GM18867 (cell line): ENCODE data around the gene SORBS1.

Experiments used
- ATAC-seq: cut with Tn5 transposase; IDR thresholded peaks from one replicate; pipeline ENCODE4 v1.9.1; 2021; ENCODE audit warnings: mild to moderate bottlenecking, moderate library complexity; ENCODE audit not compliant: unreplicated experiment

SORBS1 gene

DNA sequence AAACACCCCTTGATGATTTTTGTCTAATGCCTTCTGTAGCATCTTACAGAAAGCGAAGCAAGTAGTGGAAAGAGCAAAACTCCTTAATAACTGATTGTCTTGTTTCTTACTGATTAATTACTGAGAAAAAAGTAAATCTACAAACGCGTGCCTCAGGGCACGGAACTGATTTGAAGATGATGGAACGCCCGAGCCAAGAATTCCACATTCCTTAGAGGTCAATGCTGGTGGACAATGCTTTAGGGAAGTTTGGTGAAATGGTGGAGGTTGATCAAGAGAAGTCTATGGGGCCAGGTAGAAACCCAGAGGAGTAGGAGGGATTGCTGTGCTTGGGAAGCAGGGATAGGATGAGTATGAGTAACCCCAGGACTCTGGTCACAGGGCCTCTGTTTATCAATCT is 5.0 kb upstream of the SORBS1 start:
- no peak for ATAC-seq

DNA sequence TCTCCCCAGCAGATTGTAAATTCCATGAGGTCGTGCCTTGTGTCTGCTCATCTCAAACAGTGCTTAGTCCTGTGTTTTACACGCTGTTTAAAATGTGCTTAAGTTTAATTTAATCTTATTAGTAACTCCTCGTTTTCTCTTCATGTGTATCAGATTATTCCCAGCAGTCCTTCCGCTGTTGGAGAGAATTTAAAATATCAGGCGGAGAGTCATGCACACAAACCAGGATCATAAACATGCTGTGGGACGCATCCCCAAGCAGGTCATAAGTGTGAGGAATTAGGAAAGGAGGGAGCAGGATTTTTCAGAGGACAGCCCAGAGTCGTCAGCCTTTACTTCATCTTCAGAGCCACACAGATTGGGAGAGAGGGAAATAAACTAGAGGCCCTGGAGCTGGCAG is 4.2 kb upstream of the SORBS1 start:
- ATAC-seq: no peak

DNA sequence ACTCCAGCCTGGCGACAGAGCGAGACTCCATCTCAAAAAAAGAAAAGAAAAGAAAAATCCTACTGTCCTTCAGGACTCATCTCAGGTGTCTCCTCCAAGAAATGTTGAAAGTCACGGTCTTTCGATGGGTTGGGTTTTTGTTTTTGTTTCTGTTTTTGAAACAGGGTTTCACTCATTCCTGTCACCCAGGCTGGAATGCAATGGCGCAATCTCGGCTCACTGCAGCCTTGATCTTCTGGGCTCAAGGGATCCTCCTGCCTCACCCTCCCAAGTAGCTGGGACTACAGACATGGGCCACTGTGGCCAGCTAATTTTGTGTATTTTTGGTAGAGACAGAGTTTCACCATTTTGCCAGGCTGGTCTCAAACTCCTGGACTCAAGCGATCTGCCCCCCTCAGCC is 3.1 kb upstream of the SORBS1 start:
- ATAC-seq: no peak

DNA sequence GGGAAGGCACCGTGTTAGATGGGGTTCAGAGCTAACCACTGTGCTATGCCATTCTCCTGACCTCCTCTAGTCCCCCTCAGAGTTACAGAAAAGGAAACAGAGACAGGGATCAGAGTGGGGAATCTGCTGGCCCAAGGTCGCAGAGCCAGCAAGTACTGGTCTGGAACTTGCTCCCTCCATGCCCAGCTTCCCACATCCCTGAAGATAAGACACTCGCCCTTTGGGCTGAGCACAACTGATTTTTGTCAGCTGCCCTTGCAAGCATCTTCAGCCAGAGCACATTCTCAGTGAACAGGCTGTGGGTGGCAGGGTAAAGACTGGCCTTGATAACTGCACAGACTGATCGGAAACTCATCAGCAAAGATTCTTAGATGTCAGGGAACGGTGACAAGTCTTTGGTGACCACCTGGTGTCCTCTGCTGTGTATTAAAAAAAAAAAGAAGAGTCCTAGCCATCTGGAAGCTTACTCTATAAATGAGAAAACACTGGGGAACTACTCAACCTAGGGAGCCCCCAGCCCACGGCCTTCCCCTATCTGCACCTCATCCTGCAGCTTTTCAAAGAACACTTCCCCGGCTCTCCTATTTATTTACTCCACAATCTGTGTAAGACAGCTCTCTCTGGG is 1.3 kb upstream of the SORBS1 start:
- ATAC-seq: no peak

DNA sequence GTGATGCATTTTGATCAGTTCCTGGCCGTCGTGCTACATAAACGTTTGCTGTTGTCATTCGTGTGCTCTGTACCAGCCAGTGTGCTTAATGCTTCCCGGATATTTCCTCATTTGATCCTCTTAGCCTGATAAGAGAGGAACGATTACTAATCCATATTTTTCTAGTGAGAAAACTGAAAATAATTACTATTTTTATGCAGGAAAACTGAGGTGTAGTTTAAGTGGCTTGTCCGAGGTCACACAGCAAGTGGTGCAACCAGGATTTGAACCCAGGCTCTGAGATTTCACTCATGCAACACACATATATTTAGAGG is 650 bp upstream of the SORBS1 start:
- no peak for ATAC-seq

DNA sequence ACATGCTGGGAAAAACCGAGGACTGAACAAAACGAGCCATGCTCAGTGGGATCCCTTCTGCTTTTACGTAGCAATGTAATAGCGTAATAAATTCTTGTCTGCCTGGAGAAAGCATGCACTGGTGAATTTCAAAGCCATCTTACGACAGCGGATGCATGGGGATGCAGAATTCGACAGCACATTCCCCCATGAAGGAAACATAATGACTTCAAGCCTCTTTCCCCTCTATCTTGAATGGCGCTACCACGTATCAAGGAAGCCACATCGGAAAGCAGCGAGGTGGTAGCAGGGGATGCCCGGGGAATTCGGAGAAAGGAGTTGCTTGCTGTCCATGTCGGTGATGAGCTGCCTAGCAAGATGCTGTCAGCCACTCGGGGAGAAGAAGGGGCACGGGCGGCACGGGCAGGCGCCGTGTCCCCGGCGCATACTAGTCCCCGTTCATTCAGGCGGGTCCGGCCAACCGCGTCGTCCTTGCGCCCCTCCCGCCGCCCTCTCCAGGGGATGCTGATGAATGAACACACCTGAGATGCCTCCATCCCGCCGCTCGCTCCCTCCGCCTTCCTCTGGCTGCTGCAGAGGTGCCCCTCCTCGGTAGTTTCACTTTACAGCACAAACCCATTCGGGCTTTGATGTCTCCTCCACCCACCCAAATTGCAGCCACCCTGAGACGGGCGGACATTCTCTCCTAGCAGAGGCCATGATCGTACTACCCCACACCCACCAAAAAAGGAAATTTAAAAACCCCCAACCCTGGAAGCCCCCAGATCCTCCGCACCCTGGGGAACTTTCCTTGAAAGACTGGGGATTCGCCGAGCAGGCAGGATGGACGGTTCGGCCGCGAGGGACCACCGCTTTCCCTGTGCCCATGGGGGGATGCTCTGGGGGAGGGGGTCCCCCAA is 644 bp downstream of the SORBS1 start:
- ATAC-seq: no peak

DNA sequence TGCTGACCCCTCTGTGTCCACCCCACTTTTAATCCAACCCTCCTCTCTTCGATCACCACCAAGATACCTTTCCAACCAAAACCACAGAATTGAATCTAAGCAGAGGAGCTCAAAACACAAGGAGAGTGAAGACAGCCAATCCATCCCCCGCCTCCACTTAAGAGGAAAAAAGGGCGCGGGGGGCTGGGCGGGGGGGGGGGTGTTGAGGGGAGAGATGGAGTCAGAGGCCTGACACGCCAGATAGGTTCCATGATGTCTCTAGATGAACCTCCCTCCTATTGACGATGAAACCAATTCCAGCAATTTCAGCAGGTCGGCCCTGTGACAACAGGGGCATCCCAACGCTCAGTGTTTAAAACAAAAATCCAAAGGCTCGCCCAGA is 1.3 kb downstream of the SORBS1 start:
- ATAC-seq: no peak

DNA sequence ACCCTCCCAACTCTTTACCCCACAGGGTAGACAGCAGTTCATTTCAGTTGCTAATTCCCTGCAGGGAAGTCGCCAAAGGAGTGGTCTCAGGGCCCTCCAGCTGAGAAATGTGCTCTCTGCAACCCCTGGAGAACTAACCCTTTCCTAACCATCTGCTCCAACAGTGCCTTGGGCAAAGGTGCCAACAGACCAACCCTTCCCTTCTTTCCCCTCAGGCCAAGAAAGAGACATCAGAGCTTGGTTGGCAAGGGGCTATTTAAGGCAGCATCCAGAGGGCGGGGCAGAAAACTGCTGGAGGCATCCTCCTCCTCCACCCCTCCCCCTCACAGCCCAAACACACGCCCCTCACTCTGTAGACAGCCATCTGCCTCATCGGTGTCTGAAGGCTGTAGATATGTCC is 1.7 kb downstream of the SORBS1 start:
- no peak for ATAC-seq

DNA sequence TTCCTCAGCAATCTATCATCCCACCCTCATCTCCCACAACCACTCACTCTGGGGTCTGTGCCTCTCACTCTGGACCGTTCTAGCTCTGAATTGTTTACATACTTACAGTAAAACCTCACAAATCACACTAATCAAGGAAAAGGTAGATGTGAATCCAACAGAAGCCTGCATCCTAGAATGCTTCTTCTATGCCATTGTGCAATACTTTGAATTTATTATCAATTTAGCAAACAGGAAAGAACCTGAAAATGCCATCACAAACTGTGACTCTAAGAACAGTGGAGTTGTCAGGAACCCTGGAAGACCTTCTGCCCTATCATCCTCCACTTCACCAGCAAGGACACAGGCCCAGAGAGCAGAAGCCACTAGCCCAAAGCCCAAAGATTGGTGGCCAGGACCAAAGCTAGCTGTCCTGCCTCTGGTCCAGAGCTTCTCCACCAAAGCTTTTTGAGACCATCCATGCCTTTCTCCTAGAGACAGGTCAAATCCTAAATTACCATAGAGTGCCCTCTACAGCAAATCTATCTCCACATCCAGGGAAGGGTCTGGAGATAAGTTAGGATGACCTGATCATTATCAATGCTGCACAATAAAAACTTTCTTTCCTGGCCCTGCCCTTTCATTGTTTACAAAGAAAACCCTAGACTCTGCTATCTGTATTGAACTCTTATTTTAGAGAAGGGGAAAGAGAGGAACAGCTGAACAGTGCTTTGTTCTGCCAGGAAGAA is 2.4 kb downstream of the SORBS1 start:
- ATAC-seq: no peak

DNA sequence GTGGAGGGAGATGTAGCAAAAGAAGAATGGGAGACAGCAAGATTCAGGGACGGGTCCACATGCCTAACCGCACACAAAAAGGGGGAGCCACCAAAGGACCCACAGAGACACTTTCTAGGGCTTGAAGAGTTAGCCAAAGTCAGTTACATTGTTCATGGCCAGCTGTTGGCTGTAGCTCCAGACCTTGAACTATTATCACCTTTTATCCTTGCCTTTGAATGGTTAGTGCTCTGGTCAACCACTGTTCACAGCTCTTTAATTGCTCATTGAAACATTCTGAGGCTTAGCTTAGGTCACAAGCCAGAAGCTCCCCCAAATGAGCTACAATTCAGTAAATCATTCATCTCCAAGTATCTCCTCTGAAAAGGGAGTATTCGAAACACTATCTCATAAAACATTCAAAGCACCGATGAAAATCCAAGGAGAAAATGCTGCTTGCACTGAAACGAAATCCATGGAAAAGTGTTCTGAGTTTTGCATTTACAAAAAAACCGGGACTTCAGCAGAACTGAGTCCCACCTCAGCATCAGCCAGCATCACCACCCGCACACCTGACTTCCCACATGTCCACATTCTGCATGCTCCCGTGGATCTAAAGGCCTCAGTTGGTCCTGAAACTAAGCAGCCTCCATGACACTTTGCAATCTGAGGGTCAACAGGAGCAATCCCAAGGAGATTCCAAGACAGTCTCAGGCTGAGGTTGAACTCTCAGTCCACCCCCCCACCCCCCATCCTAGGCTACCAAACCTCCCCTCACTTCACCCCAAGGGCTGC is 4.0 kb downstream of the SORBS1 start:
- ATAC-seq: no peak

DNA sequence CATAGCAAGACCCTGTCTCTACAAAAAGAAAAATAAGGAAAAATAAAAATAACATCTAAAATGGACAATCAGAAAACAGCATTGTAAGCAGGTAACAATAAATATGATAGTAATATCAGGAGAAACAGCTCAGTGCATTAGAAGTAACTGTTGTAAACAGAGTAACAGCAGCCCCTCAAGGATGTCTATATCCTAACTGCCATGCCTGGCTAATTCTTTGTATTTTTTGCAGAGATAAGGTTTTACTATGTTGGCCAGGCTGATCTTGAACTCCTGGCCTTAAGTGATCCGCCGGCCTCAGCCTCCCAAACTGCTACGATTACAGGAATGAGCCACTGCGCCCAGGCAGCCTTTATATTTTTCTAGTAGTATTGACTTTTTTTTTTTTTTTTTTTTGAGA is 7.5 kb downstream of the SORBS1 start:
- no peak for ATAC-seq

DNA sequence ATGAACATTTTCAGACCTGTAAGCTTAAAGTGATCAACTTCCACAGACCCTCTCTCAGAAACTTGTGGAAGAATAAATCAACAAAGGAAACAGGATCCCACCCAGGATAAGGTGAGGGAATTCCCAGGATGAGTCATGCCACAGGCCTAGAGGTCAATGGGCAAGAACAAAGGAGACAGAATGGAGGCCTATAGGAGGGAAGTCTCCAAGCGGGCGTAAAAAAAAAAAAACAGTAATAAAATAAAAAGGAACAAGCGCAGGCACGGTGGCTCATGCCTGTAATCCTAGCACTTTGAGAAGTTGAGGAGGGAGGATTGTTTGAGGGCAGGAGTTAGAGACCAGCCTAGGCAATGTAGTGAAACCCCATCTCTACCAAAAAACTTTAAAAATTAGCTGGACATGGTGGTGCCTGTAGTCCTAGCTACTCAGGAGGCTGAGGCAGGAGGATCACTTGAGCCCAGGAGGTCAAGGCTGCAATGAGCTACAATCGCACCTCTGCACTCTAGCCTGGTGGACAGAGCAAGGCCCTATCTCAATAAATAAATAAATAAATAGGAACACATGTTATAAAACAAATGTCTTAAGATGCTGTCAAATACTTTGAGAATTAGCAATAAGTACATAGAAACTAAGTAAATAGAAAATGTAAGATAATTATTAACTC is 8.4 kb downstream of the SORBS1 start:
- ATAC-seq: no peak

DNA sequence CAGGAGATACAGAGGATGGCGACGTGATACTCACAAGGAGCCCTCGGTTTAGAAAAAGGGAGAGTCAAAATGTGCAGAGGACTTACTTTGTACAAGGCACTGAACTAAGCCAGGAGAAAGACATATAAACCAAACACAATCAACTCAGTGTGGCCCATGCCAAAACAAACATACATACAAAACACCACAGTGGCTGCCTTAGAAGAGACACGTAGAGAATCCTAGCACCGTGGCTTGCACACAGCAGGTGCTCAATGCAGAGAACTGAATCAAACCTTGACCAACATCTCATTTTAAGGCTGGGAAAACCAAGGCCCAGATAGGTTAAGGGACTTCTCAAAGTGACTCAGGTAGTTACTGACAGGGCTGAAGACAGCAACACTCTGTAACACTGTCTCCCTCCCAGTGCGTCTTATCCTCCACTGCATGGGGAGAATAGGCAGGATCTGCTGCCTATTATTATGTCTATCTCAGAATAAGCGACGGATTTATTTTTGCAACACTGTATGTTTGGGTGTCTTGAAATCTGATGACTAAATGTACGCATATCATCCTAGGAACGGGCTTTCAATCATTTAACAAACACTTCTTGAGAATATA is 11.0 kb downstream of the SORBS1 start:
- no peak for ATAC-seq

DNA sequence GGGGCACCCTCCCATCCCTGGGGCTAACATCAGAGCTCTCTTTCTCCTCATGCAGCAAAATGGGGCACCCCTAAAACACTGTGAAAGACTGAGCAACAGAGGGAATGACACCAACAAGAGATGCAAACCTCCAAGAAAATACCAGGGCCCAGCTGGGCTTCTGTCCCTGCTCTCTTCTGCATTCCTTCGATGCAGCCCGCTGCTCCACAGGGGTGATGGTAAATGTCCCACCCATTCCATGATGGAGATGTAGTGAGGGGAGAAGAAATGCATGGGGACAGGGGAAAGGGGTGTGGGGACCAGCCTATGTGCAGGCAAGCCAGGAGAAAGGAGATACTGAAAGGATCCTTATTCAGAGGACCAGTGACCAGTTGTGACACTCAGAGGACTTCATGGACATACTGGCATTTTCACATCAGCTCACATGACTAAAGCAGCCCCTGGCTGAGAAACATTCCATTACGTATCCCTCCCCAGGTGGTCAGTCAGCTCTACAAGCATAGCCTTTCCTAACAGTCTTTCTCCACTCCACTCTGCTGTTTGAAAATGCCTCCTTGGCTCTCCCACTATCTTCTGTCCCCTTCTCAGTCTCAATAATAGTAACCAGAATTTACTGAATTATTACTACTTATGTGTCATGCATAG is 13.3 kb downstream of the SORBS1 start:
- ATAC-seq: no peak

DNA sequence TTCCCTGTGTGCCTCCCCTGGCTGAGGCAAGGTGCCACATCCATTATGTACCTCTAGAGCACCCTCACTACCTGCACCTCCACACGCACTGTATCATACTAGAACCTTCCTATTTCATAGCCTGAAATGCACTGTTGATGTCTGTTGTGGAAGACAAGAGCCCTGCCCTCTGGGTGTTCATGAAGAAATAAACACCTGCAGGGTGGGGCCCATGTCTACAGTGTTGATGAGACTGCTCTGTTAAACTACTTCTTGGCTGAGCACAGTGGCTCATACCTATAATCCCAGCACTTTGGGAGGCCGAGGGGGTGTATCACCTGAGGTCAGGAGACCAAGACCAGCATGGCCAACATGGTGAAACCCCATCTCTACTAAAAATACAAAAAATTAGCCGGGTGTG is 14.0 kb downstream of the SORBS1 start:
- ATAC-seq: no peak

DNA sequence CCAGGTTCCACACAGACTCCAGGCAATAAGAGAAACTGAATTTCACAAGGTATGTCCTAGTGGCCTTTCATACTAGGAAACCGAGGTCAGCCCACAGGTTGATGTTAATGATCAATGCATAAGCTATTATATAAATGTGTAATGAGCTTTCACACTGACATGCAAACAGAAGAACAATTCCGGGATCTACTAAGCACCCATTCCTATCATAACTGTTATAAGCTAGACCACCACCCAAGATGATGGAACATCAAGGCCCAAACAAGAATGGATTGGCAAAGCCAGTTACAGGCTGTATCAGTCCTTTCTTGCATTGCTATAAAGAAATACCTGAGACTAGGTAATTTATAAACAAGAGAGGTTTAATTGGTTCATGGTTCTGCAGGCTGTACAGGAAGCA is 15.2 kb downstream of the SORBS1 start:
- no peak for ATAC-seq

DNA sequence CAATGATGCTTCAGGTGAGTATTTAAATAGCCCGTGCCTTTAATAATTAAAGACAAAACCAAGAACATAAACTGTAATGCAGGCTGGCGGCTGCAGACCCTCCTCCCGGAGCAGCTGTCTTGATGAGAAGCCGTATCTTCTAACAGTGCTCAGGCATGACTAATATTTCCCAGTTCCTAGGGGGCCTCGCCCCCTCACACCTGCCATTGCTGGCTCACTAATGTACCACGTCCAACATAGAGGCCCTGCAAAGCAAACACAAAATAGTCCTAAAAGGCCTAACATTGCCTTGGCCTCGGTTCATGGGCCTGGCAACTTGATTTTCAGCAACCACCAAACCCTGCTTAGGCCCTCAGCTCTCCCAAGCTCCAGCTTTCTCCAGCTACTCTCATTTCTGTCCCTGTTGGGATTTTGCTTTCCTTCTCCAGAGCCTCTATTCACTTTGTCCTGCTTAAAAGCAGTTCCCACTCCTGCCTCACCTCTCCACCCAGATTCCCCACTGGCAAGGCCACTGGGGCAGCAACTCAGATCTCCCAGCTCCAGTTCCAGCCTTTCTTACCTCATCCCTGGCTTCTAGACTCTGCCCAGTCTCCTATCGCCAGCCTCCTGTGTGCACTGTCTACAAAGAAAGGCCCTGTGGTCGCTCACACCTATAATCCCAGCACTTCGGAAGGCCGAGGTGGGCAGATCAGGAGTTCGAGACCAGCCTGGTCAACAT is 16.2 kb downstream of the SORBS1 start:
- ATAC-seq: no peak

DNA sequence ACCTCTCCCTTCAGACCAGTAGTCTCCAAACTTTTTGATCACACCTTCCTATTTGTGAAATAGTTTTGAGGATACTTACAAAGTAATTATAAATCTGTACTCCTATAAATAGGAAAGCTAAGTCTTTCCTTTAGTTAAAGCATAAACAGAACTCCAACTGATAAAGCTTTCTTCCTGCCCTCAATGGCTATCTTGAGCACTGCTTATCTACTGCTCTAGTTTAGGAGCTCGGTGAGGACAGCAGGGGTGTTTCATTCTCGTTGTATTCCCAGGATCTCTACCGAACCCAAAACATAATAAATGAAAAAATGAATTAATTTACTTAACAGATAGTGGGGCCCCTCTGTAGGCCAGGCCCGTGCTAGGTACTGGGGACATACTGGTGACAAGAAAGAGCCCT is 17.7 kb downstream of the SORBS1 start:
- ATAC-seq: no peak

DNA sequence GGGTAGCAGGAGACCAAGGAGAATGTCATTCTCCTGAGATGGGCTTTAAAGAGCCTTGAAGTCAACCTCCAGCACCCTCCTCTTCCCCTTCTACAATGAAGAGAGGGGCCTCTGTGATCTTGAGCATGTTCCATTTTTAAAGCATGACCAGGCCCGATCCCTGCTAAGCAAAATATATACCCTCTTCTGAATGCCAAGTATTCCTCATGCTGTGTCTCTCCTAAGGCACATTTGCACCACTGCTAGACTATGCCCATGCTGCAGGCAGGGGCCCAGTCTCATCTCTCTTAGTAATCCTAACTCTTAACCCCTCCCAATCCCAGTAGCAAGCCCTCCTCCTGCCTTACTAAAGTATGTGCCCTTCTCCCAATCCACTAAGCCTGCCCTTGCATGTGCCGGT is 18.4 kb downstream of the SORBS1 start:
- ATAC-seq: no peak
